Ovary (tissue), 3 donors: Measurements from ENCODE around the gene DDI1.

Experiments
- CTCF ChIP-seq, 3 donors: fragments of 450-650 bp in 2 of 3; fragments of 200-600 bp in 1 of 3; IDR thresholded peaks; one replicate each; pipeline versions ENCODE4 v1.5.1 to v1.8.0; 2016 to 2022; ENCODE audit warnings: antibody characterized with exemption in 3 of 3, mild to moderate bottlenecking in 1 of 3
- EP300 ChIP-seq: sonication (generic); formaldehyde crosslinking; IDR thresholded peaks from one replicate; pipeline ENCODE4 v1.6.1; 2017; ENCODE audit warnings: antibody characterized with exemption
- POLR2A ChIP-seq: fragments of 450-650 bp; IDR thresholded peaks from one replicate; pipeline ENCODE4 v1.6.1; 2017; ENCODE audit warnings: antibody characterized with exemption, mild to moderate bottlenecking, moderate library complexity
- donor health status: DM: no; HTN: no; CAD: no.

- TF ChIP-seq CTCF (IDR thresholded peaks at IDR 0.05) (no peak), POLR2A (no peak), EP300 (no peak)
Observed at GRCh38 chr11:104001561-104002056, 34.8 kb upstream of the DDI1 start.
